Lower leg skin (tissue), 3 donors: ENCODE results near the gene CDON.

Source experiments
- CTCF ChIP-seq, 3 donors: fragments of 450-650 bp; IDR thresholded peaks; one replicate each; pipeline ENCODE4 v1.5.1; 2016; ENCODE audit warnings: antibody characterized with exemption in 3 of 3, mild to moderate bottlenecking in 3 of 3, moderate library complexity in 2 of 3
- POLR2A ChIP-seq, 2 donors: fragments of 450-650 bp; IDR thresholded peaks; one replicate each; pipeline ENCODE4 v1.6.1; 2016 to 2017; ENCODE audit warnings: antibody characterized with exemption in 2 of 2, mild to moderate bottlenecking in 1 of 2, moderate library complexity in 1 of 2

GRCh38 chr11:126084608-126084912 lies 21.9 kb upstream of the CDON start:
- TF ChIP-seq POLR2A (IDR thresholded peaks at IDR 0.05) = no peak
- no peak for TF ChIP-seq CTCF (IDR thresholded peaks at IDR 0.05)
